MM.1S (cell line): ENCODE data around the gene CCDC158.

Experiments
- EZH2 ChIP-seq: fragments of 300-600 bp; sonication (generic); optimal IDR thresholded peaks from 2 replicates; pipeline ENCODE3; 2017; ENCODE audit warnings: low read depth, mild to moderate bottlenecking, antibody characterized with exemption, low read length, mixed read lengths
- EZH2phosphoT487 ChIP-seq: fragments of 300-600 bp; sonication (generic); IDR thresholded peaks from 2 replicates; pipeline ENCODE4 v1.6.1; 2018; ENCODE audit warnings: antibody characterized with exemption, low read length
- TF ChIP-seq, protein P1 (sequence below): fragments of 300-600 bp; sonication (generic); IDR thresholded peaks from 2 replicates; pipeline ENCODE4 v1.5.1; 2016; ENCODE audit warnings: antibody characterized with exemption, low read length, mixed read lengths

DNA sequence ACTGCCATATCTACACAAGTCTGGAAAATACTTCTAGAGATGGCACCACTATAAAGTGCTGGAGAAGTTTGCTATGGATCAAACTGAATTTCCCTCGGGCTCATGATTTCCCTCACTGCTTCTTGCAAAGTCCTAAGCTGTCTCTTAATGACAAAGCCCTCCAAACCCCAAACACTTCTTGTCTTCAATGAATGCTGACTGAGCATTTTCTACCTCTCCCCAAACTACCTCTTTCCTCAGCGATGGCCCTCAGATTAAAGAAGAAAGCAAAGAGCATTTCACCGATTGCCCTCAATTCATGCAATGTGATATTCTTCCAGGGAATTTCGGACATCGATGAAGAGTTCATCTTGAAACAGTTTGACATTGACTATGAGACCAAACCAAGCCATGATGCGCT lies 149.7 kb downstream of the CCDC158 start:
- TF ChIP-seq, protein P1, sequence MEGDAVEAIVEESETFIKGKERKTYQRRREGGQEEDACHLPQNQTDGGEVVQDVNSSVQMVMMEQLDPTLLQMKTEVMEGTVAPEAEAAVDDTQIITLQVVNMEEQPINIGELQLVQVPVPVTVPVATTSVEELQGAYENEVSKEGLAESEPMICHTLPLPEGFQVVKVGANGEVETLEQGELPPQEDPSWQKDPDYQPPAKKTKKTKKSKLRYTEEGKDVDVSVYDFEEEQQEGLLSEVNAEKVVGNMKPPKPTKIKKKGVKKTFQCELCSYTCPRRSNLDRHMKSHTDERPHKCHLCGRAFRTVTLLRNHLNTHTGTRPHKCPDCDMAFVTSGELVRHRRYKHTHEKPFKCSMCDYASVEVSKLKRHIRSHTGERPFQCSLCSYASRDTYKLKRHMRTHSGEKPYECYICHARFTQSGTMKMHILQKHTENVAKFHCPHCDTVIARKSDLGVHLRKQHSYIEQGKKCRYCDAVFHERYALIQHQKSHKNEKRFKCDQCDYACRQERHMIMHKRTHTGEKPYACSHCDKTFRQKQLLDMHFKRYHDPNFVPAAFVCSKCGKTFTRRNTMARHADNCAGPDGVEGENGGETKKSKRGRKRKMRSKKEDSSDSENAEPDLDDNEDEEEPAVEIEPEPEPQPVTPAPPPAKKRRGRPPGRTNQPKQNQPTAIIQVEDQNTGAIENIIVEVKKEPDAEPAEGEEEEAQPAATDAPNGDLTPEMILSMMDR: no peak
- TF ChIP-seq EZH2: no peak
- no peak for TF ChIP-seq EZH2phosphoT487
